Measurements from ENCODE around the gene THADA.

The THADA gene

DNA sequence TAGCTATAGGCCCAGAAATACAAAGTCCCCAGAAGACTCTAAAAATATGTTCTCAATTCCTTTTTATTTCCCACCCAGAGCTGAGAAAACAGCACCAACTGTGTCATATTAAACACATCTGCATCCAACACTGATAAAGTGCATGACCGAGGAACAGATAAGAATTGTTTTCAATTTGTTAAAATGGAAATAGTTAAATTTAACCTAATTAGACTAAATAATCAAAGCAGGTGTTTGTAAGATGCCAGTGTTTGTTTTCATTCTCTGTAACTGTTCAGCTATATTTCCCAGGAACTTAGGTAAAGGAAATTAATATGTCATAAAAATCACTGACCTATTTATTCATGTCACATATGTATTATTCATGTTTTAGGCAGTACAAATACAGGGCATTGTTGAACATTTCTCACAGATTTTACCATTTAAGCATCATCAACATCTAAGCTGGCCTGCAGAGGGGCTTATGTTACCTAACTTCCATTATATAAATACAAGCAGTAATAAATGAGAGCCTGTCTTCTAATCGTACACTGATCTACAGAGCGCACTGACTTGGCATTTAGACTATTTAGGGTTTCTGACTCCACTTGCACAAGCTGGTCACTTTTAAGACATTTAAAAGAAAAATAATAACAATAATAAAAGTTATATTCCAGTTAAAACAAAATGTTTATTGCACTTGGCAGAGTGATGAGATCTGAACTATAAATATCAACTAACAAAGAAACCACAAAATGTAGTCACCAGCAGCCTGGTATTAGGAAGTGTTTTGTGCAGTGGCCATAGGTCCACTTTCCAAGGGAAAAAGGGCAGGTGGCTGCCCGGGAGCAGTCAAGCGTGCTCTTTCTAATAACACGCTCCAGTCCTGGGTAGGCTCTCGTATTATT lies 282.8 kb downstream of the THADA start:
- in situ Hi-C loops (cut with HindIII; ENCODE audit: low sequenced_read_pairs) = no loop called here
- TF ChIP-seq, protein P1, sequence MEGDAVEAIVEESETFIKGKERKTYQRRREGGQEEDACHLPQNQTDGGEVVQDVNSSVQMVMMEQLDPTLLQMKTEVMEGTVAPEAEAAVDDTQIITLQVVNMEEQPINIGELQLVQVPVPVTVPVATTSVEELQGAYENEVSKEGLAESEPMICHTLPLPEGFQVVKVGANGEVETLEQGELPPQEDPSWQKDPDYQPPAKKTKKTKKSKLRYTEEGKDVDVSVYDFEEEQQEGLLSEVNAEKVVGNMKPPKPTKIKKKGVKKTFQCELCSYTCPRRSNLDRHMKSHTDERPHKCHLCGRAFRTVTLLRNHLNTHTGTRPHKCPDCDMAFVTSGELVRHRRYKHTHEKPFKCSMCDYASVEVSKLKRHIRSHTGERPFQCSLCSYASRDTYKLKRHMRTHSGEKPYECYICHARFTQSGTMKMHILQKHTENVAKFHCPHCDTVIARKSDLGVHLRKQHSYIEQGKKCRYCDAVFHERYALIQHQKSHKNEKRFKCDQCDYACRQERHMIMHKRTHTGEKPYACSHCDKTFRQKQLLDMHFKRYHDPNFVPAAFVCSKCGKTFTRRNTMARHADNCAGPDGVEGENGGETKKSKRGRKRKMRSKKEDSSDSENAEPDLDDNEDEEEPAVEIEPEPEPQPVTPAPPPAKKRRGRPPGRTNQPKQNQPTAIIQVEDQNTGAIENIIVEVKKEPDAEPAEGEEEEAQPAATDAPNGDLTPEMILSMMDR (IDR thresholded peaks at IDR 0.05; ENCODE audit: low read depth, low read length) = no peak
- peak; percentile 89 for DNase-seq (ENCODE audit: low read depth, low spot score)
- H3K4me3 ChIP-seq (ENCODE audit: low read depth, low read length) = no peak overlapping the region

DNA sequence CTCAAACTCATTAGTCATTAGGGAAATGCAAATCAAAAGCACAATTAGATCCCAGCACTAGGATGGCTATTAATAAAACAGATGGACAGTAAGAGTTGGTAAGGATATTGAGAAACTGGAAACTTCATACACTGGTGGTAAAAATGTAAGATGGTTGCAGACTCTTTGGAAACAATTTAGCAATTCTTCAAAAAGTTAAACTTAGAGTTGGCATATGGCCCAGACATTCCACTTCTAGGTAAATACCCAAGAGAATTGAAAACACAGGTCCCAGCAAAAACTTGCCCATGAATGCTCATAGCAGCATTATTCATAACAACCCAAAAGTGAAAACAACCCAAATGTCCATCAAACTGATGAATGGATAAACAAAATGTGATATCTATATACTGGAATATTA lies 284.6 kb downstream of the THADA start:
- in situ Hi-C loops (cut with HindIII; ENCODE audit: low sequenced_read_pairs) = no loop called here
- DNase-seq (ENCODE audit: low read depth, low spot score) = peak; percentile 76
- H3K4me3 ChIP-seq (ENCODE audit: low read depth, low read length) = no peak overlapping the region
- TF ChIP-seq, protein P1 (IDR thresholded peaks at IDR 0.05; ENCODE audit: low read depth, low read length) = no peak

DNA sequence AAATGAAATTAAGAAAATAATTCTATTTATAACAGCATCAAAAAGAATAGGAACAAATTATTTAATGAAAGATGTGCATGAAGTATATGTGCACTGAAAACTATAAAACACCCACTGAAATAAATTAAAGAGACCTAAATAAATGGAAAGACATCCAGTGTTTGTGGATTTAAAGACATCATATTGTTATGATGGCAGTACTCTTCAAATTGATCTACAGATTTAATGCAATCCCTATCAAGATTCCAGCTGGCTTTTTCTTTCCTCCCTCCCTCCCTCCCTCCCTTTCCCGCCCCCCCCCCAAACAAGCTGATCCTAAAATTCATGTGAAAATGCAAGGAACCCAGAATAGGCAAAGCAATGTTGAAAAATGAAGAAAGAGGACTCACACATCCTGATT lies 285.9 kb downstream of the THADA start:
- in situ Hi-C loops (cut with HindIII; ENCODE audit: low sequenced_read_pairs) = no loop called here
- no peak overlapping the region for H3K4me3 ChIP-seq (ENCODE audit: low read depth, low read length)
- no peak for DNase-seq (ENCODE audit: low read depth, low spot score)
- TF ChIP-seq, protein P1 (IDR thresholded peaks at IDR 0.05; ENCODE audit: low read depth, low read length) = no peak

DNA sequence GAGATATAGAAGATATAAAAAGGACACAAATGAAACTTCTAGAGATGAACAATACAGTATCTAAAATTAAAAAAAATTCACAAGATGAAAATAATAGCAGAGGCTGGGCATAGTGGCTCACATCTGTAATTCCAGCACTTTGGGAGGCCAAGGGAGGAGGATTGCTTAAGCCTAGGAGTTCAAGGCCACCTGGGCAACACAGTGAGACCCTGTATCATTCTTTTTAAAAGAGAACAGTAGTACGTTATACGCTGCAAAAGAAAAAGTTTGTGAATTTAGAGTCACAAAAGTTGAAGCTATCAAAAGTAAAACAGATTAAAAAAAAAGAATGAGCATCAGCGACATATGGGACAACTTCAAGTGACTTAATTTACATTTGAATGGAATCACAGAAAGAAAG lies 287.9 kb downstream of the THADA start:
- in situ Hi-C loops (cut with HindIII; ENCODE audit: low sequenced_read_pairs) = no loop called here
- DNase-seq (ENCODE audit: low read depth, low spot score) = no peak
- no peak overlapping the region for H3K4me3 ChIP-seq (ENCODE audit: low read depth, low read length)
- TF ChIP-seq, protein P1 (IDR thresholded peaks at IDR 0.05; ENCODE audit: low read depth, low read length) = no peak

DNA sequence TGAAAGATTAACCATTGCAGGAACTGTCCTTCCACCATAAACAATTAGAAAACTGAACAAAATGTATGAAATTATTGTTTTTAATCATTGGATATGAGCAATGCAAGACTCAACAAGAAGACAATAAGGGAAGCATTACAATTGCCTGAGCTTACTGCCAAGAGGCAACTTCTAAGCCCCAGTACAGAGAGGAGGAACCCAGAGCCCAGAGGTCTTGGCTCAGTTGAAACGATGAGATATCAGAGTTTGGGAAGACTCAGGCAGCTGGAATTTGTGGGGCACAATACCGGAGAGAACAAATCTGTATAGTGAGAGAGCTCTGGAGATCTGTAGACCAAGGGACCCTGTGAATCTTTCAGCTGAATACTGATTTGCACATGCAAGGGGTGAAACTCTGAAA lies 288.8 kb downstream of the THADA start:
- in situ Hi-C loops (cut with HindIII; ENCODE audit: low sequenced_read_pairs) = no loop called here
- no peak for DNase-seq (ENCODE audit: low read depth, low spot score)
- no peak overlapping the region for H3K4me3 ChIP-seq (ENCODE audit: low read depth, low read length)
- TF ChIP-seq, protein P1 (IDR thresholded peaks at IDR 0.05; ENCODE audit: low read depth, low read length) = no peak

DNA sequence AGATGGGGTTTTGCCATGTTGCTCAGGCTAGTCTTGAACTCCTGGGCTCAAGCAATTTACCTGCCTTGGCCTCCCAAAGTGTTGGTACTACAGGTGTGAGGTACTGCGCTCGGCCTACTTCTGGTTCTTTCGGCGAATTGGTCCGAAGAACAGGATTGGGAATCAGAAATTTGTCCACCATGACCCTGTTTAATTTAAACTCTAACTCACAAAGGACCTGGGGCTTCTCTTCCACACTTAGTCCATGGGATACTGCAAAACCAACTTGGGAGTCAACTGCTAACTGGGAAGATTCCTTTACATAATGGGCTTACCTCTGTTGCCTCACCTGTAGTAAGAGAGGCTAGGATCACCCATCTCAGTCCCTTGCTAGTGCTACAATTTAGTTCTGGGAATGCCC lies 289.6 kb downstream of the THADA start:
- H3K4me3 ChIP-seq (ENCODE audit: low read depth, low read length) = no peak overlapping the region
- no peak for DNase-seq (ENCODE audit: low read depth, low spot score)
- in situ Hi-C loops (cut with HindIII; ENCODE audit: low sequenced_read_pairs) = no loop called here
- TF ChIP-seq, protein P1 (IDR thresholded peaks at IDR 0.05; ENCODE audit: low read depth, low read length) = no peak
